ENCODE results near the gene UNC119B.
A peak's percentile ranks its signal among the peaks of the same experiment; 100 is the strongest.

UNC119B gene

DNA sequence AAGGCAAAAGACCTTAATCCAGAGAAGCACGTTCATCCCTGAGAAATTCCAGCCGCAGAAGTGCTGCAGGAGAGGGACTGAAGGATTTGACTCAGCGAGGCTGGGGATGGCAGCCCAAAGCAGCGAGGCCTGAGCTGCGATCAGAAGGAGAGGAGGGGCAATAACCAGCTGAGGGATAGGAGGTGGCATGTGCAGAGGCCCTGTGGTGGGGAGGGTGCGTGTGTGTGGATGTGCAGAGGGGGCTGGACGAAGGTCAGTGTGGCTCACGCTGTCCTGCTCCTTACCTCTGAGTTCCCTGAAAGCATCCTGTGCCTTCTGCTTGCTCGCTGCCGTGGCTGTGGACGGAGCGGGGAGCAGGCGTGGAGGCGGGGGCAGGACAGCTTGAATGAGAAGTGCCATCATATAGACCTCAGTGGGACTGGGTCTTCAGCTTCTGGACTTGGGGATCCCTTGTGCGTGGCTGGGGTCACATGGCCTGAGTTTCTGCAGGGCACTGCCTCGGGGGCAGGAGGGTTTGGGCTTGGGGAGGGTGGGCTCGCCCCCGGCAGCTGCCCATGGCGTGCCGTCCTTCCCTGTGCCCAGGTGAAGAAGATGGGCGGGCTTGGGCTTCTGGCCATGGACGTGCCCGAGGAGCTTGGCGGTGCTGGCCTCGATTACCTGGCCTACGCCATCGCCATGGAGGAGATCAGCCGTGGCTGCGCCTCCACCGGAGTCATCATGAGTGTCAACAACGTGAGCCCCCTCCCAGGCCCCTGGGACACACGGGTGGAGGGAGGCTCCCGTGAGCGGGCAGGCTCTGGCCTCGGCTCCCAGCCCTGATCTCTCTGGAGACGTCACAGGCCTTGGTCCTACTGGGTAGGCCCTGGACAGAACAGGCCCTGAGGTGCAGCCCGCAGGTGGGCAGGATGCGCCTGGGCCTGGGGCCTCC, 26.4 kb downstream of the UNC119B start:
- no peak for DNase-seq
- in situ Hi-C loops (cut with HindIII; ENCODE audit: low pct_ligation_motif_present, low sequenced_read_pairs) = no loop called here
- no peak overlapping the region for H3K4me3 ChIP-seq (ENCODE audit: low read depth, low read length)
- H3K27ac ChIP-seq = no peak overlapping the region
- no peaks in the 10 kb centered on the region for H3K36me3 ChIP-seq (replicated peaks)
- H3K27me3 ChIP-seq (replicated peaks) = no peaks in the 10 kb centered on the region
- TF ChIP-seq, protein P1, sequence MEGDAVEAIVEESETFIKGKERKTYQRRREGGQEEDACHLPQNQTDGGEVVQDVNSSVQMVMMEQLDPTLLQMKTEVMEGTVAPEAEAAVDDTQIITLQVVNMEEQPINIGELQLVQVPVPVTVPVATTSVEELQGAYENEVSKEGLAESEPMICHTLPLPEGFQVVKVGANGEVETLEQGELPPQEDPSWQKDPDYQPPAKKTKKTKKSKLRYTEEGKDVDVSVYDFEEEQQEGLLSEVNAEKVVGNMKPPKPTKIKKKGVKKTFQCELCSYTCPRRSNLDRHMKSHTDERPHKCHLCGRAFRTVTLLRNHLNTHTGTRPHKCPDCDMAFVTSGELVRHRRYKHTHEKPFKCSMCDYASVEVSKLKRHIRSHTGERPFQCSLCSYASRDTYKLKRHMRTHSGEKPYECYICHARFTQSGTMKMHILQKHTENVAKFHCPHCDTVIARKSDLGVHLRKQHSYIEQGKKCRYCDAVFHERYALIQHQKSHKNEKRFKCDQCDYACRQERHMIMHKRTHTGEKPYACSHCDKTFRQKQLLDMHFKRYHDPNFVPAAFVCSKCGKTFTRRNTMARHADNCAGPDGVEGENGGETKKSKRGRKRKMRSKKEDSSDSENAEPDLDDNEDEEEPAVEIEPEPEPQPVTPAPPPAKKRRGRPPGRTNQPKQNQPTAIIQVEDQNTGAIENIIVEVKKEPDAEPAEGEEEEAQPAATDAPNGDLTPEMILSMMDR (IDR thresholded peaks at IDR 0.05; ENCODE audit: low read depth, low read length, missing control alignments) = no peak

DNA sequence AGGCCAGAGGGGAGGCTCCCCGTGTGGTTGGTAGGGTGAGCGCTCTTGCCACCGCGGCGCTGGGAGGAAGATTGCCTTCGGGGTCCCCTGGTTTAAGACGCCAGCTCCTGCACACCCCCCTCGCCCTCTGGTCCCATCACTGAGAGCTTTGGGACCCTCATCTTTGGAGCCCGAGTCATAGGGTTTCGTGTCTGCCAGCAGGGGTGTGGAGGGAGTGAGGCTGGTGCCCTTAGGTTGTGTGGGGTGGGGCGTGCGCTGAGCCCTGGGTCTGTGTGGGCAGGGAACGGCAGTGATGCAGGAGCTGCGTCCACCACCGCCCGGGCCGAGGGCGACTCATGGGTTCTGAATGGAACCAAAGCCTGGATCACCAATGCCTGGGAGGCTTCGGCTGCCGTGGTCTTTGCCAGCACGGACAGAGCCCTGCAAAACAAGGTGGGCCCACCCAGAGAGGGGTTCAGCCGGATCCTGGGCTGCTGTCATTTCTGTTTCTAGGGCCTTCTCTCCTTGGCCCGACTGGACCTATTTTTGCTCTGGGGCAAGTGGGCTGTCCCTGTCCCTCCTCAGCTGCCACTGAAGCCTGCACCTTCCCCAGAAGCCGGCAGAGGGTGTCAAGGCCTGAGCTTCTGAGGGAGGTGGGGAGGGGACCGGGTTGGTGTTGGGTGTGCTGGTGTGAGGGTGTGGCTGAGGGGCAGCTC, 27.4 kb downstream of the UNC119B start:
- in situ Hi-C loops (cut with HindIII; ENCODE audit: low pct_ligation_motif_present, low sequenced_read_pairs) = no loop called here
- TF ChIP-seq, protein P1 (IDR thresholded peaks at IDR 0.05; ENCODE audit: low read depth, low read length, missing control alignments) = peak; percentile 75
- Histone ChIP-seq H3K27ac (no peak overlapping the region), H3K27me3 (replicated peaks) (no peaks in the 10 kb centered on the region), H3K4me3 (ENCODE audit: low read depth, low read length) (no peak overlapping the region), H3K36me3 (replicated peaks) (no peaks in the 10 kb centered on the region)
- no peak for DNase-seq

DNA sequence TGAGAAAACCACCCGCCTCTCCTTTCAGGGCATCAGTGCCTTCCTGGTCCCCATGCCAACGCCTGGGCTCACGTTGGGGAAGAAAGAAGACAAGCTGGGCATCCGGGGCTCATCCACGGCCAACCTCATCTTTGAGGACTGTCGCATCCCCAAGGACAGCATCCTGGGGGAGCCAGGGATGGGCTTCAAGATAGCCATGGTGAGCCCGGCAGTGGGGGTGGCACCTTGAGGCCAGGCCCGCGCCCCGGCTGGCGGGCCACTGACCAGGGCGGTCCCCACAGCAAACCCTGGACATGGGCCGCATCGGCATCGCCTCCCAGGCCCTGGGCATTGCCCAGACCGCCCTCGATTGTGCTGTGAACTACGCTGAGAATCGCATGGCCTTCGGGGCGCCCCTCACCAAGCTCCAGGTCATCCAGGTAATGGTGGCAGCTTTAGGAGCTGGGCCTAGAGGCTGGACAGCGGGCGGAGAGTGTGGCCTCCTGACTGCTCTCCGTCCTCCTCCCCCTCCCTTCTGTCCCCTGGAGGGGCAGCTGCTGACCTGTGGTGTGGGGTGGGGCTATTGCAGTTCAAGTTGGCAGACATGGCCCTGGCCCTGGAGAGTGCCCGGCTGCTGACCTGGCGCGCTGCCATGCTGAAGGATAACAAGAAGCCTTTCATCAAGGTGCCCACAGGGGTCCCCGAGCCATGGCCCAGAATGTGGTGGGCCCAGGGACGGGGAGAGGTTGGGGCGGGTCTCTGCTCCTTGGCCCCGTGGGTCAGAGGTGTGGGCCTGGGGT, 28.2 kb downstream of the UNC119B start:
- Histone ChIP-seq H3K36me3 (replicated peaks) (no peaks in the 10 kb centered on the region), H3K27me3 (replicated peaks) (no peaks in the 10 kb centered on the region), H3K4me3 (ENCODE audit: low read depth, low read length) (no peak overlapping the region), H3K27ac (no peak overlapping the region)
- in situ Hi-C loops (cut with HindIII; ENCODE audit: low pct_ligation_motif_present, low sequenced_read_pairs) = no loop called here
- TF ChIP-seq, protein P1 (IDR thresholded peaks at IDR 0.05; ENCODE audit: low read depth, low read length, missing control alignments) = no peak
- DNase-seq = no peak

DNA sequence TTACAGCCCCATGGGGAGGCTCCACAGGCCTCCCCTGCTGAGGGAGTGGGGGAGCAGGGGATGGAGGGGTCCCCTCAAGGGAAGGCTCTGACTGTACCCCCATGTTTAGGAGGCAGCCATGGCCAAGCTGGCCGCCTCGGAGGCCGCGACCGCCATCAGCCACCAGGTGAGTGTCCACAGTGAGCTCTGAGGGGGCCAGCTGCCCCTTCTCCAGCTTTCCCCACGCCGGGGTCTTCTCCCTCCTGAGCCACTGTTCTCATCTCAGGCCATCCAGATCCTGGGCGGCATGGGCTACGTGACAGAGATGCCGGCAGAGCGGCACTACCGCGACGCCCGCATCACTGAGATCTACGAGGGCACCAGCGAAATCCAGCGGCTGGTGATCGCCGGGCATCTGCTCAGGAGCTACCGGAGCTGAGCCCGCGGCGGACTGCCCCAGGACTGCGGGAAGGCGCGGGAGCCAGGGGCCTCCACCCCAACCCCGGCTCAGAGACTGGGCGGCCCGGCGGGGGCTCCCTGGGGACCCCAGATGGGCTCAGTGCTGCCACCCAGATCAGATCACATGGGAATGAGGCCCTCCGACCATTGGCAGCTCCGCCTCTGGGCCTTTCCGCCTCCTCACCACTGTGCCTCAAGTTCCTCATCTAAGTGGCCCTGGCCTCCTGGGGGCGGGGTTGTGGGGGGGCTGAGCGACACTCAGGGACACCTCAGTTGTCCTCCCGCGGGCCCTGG, 28.9 kb downstream of the UNC119B start:
- no peaks in the 10 kb centered on the region for H3K27me3 ChIP-seq (replicated peaks)
- in situ Hi-C loops (cut with HindIII; ENCODE audit: low pct_ligation_motif_present, low sequenced_read_pairs) = no loop called here
- TF ChIP-seq, protein P1 (IDR thresholded peaks at IDR 0.05; ENCODE audit: low read depth, low read length, missing control alignments) = no peak
- no peaks in the 10 kb centered on the region for H3K36me3 ChIP-seq (replicated peaks)
- no peak overlapping the region for H3K4me3 ChIP-seq (ENCODE audit: low read depth, low read length)
- no peak for DNase-seq
- no peak overlapping the region for H3K27ac ChIP-seq

DNA sequence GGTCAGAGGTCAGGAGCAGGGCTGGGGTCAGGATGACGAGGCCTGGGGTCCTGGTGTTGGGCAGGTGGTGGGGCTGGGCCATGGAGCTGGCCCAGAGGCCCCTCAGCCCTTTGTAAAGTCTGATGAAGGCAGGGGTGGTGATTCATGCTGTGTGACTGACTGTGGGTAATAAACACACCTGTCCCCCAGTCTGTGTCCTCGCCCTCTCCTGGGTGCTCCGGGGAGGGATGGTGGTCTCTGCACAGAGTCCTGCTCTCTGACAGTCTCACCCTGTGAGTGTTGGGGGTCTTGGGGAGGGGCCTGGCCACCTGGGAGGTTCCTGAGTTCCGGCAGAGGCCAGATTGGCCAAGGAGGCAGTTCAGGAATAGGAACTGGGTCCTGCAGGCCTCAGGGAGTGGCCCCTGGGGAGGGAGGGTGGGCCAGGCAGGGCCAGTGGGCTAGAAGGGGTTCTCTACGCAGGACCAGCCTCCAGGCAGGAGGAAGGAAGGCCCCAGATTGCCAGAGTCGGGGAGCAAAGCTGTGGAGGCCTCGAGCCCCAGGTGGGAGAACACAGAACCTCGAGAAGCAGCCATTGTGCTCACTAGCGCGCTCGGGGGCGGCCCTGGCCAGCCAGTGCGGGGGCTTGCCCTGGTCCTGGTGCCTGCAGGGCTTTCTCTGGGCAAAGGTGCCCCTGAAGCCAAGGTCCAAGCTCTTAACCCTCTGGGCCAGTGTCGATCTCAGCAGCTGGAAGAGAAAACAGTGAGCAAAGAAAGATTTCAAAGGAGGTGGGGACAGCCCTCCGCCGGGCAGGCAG, 29.8 kb downstream of the UNC119B start:
- H3K36me3 ChIP-seq (replicated peaks) = no peaks in the 10 kb centered on the region
- TF ChIP-seq, protein P1 (IDR thresholded peaks at IDR 0.05; ENCODE audit: low read depth, low read length, missing control alignments) = no peak
- in situ Hi-C loops (cut with HindIII; ENCODE audit: low pct_ligation_motif_present, low sequenced_read_pairs) = no loop called here
- H3K4me3 ChIP-seq (ENCODE audit: low read depth, low read length) = no peak overlapping the region
- H3K27me3 ChIP-seq (replicated peaks) = no peaks in the 10 kb centered on the region
- no peak for DNase-seq
- no peak overlapping the region for H3K27ac ChIP-seq

Measured in brain microvascular endothelial cell (primary cell).